Left ventricle myocardium superior (tissue), 1 donor: ENCODE measurements around the gene FAM53A. TPM values are rescaled to one million over a fixed set of nuclear protein-coding genes. Genes with fewer than 3 reads are reported as not detected.
"Not testable (repeated sequence)": the region's sequence is repeated elsewhere in the genome, so short reads cannot be mapped to it uniquely, and the experiment has no call there.

Experiments used
- ATAC-seq: fragments of 200-7000 bp; cut with Tn5 transposase; one replicate; pipeline ENCODE4 v1.9.1; 2020; ENCODE audit warnings: mild to moderate bottlenecking, moderate library complexity
- DNase-seq: peaks from one replicate; pipeline ENCODE4 v3.0.0-alpha.2; 2020
- intact Hi-C: fragments of 100-400 bp; cut with micrococcal nuclease; formaldehyde crosslinking; loops from one replicate; pipeline ENCODE4 v1.11.0; 2022
- total RNA-seq: library from RNA; stranded (reverse); fragmentation: NEBNext Ultra II Directional; extraction: Animal tissue kit (Norgen Biotek cat#: 25700); gene quantifications from one replicate; pipeline ENCODE4 v1.2.1, GENCODE V29; 2021
- donor health status: DM: no; HTN: yes; CAD: no; lungs with severe emphysema.

FAM53A gene
- total RNA-seq, 1 donor from 2014 or later = 1.3 TPM

DNA sequence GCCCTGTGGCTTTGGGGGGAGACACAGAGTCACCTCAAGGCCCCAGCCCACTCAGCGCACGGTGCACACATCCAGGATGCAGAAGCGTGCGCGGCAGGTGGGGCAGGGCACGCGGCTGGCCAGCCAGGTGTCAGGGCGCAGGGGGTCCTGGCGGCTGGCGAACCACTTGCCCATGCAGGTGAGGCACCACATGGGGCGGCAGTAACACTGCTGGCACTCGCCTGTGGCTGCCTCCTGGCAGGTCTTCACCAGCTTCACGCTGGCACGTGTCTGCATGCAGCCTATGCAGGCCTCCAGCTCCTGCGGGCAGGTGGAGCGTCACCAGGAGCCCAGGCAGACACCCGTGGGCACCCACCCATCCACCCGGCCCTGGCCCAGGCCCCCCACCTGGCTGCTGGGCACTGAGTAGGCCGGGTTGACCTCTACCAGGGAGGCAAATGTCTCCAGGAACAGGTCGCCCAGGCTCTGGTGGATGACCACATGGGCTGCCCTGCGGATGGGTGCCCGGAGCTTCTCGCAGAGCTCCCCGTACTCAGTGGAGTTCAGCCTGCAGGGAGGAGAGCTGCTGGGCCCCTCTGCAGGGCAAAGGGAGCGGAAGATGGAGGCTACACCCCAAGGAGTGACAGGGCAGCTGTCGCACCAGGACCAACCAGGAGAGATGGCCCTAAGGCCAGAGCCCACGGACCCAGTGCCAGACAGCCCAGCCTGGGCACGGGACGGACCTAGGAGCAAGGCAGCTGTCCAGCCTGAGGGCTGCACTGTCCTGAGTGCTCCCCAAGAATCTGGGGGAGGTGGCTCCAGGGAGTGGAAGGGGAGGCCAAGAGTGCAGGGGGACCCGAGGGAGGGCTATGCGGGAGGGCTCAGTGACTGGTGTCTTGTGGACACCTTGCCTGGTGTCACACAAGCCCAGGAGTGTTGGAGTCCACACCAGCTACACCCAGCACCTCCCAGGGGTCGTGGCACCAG, 33.3 kb upstream of the FAM53A start:
- no peak for ATAC-seq
- DNase-seq = no peak
- intact Hi-C loops = no loop called here

DNA sequence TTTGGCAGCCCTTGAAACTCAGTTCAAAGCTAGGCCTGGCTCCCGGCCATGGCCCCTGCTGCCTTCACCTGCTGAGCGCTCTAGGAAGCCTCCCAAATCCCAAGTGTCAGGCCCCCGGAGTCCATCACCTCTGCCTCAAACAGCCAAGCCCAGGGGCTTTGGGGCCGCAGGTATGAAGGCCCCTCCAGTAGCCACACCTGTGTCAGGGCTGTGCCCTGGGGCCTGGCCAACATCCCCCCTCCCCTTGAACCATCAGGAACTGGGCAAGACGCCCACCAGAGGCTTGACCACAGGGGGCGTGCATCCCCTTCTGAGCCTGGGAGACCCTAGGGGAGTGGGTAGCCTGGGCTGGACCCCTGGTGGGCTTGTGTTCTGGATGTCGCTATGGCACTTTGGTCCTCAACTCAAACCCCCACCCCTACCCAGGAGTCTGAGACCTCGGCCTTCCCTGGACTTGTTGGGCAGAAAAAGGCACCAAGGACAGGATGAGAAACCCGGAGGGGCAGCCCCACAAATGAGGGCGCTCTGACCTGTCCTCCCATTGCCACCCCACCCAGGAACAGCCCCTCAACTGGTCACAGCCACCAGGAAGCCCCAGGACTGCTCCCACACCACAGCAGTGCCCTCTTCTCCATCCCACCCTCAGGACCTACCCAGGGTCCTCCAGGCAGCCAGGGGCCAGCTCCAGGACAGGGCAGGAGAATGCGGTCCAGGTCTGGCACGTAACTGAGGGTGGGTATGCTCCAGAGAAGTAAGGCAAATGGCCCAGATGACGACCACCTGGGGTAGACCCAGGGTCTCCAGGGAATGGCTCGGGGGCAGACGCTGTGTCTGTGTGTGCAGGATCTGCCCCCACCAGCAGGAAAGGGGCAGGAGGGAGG, 32.2 kb upstream of the FAM53A start:
- ATAC-seq (no peak), DNase-seq (no peak)
- intact Hi-C loops = no loop called here

DNA sequence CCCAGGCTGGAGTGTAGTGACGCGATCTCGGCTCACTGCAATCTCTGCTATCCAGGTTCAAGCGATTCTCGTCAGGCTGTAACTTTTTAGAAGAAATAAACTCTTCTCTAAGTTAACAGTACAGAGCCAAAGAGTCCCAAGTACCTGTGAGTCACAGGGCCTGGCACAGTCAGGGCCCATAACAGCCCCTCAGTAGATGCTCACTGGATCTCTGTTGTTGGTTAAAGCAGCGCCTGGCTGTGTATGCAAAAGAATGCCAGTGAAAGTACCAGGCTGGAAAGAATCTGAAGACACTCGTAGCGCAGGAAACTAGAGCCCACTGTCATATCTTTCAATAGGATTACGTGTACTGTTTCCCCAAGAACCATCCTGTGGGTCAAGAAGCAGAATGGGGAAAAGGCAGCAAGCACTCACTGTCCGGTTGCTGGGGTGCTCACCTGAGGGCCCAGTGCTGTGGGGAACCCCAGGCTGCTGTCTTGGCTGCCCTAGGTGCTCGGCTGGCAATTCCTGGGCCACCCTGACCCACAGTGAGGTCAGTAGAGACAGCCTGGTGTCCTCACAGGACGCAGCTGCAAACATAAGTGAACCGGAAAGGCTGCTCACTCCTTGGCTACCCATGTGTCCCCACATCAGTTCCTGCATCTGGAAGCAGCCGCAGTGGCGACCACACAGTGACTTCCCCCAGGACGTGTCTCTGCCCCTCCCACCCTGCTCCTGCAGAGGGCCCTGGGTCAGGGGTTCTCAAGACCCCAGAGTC, 31.1 kb upstream of the FAM53A start:
- no peak for DNase-seq
- no peak for ATAC-seq
- intact Hi-C loops = no loop called here

DNA sequence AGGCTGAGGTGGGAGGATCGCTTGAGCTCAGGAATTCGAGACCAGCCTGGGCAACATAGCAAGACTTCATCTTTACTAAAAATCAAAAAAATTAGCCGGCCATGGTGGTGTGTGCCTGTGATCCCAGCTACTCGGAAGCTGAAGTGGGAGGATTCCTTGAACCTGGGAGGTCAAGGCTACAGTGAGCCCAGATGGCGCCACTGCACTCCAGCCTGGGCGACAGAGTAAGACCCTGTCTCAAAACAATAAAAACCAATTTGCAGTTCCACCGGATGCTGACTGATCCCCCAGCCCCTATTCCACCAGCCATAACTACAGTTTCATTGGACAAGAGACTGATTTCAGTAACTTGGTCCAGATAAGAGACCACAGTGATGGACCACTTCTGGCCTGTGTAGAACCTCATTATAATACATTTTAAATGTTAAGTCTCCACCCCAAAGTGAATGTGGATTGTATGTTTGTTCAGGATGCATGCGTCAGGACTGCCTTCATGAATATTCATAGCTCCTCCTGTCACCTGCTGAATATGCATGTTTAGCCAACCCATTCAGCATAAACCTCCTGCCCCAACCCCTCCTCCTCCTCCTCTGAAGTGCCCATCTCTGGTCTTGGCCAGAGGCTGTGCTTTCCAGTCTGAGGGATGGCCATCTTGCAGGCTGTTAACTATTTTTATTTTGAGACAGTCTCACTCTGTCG, 30.3 kb upstream of the FAM53A start:
- DNase-seq (no peak), ATAC-seq (no peak)
- intact Hi-C loops = no loop called here

DNA sequence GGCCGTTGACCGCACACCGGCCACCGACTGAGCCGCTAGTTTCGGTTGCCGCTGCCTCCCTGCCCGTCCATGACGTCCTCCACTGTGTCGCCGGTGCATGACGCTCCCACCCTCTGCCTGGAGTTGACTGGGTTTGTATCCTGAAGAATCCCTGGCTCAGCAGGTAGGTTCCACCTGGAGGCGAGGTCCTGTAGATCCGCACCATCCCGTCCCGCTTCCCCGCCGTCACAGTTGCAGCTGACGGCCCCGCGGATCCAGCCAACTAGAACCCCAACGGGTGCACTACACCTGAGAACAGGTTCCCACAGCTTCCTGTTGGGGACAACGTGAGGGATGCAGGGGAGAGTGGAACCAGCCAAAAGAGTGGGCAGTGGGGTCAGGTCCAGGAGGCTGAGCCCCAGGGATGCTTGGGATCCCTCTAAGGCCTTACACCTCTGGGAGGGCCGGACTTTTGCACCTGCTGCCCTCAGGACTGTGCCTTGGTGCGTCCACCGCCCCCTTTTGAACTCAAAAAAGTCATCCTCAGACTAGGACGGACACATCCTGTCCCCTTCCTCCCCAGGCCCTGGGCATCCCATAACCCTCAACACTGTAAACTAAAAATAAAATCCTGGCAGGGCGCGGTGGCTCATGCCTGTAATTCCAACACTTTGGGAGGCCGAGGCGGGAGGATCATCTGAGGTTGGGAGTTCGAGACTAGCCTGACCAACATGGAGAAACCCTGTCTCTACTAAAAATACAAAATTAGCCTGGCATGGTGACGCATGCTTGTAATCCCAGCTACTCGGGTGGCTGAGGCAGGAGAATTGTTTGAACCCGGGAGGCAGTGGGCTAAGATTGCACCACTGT, 29.1 kb upstream of the FAM53A start:
- intact Hi-C loops = no loop called here
- DNase-seq (no peak), ATAC-seq (peak; percentile 0)

DNA sequence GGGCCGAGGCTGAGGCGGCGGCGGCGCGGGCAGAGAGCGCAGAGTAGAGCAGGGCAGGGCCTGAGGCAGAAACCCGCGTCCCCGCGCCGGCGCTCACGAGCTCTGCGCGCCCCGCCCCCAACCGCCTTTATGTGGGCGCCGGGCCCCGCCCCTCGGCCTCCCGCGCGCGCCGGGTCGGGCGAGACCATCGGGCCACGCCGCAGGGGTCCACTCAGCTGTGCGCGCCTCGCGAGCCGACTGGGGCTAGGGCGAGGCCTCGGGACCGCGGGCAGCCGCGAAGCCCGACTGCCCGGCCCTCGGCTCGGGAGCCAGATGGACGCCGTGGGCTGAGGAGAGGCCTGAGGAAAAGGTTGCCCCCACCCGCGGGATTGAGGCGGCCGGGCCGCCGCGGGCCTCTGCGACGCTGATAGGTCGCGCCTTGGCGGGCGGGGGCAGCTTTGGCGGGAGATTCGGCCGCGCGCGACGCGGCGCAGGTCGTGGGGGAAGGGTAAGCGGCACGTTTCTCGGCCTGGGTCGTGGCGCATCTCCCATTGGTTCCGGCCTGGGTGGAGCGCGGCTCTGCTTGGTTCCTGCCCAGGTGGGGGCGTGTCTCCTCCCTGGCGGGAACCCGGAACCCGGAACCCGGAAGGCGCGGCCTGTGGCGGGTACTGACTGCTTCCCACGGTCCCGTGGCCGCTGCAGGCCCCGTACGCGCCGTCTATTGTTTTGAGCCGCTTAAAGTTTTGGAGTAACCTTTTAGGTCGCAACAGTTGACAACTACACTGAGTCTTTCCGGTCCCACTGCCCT, 28.3 kb upstream of the FAM53A start, which contains the start of gene SLBP:
Gene SLBP (minus strand): TSS at position 104 of the 787 bp plus-strand sequence. CDS start 131 bp downstream, outside the sequence.
- peak; percentile 92 for ATAC-seq
- intact Hi-C loops = no loop called here

DNA sequence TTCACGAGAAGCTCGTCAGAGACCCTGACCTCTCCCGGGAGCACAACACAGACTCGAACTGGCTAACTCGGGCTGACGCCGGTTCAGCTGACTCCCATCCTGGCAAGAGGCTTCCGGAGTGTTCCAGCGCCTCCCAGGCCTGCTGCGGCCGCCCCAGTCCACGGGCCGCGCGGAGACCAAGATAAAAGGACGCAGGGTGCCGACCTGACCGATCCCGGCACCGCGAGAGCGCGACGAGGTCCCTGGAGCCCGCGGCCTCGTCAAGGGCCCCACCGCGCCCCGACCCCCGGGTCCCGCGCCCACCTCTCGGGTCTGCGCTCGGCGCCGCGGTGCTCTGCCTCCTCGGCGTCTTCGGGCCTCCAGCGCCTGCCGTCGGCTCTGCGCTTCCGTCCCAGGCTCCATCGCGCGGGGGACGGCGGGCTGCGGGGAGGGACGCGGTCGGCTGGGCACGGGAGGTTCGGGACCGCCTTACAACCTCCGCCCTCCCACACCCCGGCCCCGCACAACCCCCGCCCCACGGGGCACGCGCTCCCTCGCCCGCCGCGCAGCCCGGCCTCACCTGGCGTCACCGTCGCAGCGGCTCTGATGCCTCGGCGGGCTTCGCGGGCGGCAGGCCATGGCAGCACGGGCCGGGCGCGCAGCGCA, 27.6 kb upstream of the FAM53A start:
- peak; percentile 44 for ATAC-seq
- intact Hi-C loops = no loop called here
- peak; percentile 64 for DNase-seq

More for the DNA sequence above, 28.3 kb upstream of the FAM53A start, which contains the start of gene SLBP:
- DNase-seq = peak; percentile 97

DNA sequence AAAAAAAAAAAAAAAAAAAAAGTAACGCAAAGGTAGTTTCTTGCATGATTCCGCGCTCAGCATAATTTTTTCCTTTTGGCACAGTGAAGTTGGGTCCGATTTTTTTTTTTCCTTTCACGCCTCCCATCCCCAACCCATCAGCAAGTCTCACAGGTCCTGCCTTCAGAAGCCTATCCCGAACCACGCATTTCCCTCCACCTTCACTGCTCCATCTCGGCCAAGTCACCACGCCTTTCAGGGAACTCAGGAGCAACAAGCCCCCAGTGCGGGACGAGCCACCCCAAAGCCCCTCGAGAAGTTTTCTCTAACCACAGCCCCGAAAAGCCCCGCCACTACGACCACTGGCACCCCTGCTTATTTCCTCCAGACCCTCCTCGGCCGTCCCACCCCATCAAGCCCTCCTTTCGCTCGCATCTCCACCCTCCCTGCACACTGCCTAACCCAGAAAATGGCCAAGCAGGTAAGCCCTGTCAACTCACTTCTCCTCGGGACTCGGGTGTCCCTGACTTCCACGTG, 27.0 kb upstream of the FAM53A start:
- no peak for DNase-seq
- ATAC-seq = no peak
- intact Hi-C loops = no loop called here

DNA sequence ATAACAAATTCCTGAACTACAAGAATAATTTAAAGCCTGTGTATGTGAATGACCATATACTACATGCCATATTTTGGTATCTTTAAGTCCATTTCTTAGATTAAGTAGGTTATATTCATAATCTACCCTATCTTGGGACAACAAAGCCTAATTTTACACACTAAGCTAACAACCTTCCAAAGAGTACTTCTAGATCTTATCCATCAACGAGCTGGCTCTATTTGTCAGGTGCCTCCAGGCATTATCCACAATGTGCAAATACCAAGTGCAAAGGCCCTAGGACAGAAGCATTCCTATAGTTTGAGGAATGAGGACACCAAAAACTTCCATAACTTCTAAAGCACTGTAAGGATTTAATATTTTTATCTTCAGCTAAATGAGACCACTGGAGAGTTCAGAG, 24.5 kb upstream of the FAM53A start:
- intact Hi-C loops = no loop called here
- no peak for DNase-seq
- no peak for ATAC-seq

DNA sequence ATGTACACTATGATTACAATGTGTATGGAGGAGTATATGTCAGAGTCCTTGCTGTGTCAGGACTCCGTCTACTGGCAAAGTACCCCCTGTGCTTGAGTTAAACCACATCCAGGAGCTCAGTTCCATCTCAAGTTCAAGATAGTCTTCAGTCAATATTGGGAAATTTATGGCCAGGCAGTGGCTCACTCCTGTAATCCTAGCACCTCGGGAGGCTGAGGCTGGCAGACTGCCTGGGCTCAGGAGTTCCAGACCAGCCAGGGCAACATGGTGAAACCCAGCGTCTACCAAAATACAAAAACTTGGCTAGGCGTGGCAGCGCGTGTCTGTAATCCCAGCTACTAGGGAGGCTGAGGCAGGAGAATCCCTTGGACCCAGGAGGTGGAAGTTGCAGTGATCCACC, 22.2 kb upstream of the FAM53A start:
- ATAC-seq (no peak), DNase-seq (no peak)
- intact Hi-C loops = no loop called here

DNA sequence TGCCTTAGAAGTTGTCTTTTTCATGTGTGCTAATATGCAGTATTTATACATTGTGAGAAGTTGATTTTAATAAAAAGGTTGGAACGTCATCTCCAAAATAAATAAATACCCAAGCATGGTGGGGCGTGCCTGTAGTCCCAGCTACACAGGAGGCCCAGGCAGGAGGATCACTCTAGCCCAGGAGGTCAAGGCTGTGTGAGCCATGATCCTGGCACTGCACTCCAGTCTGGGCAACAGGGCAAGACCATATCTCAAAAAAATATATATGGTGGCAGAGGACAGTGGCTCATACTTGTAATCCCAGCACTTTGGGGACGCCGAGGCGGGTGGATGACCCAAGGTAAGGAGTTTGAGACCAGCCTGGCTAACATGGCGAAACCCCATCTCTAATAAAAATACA, 21.6 kb upstream of the FAM53A start:
- intact Hi-C loops = no loop called here
- ATAC-seq = no peak
- DNase-seq = no peak

DNA sequence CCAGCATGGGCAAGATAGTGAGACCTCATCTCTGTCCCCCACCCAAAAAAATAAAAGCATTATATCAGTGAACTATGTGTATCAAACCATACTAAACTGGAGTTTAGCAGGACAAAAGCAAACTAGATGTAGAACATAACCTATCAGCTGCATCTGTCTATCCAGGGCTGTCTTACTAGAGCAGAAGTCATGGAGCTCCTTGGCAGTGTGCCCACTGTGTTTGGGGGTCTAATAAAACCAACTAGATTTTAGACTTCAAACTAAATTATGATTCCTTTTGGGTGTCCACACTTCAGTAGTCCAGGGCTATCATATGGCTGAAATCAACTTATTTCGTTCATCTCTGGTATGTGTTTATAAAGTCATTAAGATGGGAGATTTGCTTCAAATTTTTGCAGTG, 19.8 kb upstream of the FAM53A start:
- intact Hi-C loops = no loop called here
- ATAC-seq = no peak

DNA sequence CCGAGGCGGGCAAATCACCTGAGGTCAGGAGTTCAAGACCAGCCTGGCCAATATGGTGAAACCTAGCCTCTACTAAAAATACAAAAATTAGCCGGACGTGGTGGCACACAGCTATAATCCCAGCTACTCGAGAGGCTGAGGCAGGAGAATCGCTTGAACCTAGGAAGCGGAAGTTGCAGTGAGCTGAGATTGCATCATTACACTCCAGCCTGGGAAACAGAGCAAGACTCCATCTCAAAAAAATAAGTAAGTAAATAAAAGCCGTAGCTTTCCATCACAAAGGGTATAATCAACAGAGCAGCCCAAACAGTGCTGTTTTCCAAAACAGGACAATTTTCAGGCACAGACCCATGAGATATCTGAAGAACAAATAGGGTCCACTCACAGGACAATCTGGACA, 17.6 kb upstream of the FAM53A start:
- intact Hi-C loops, DNase-seq, ATAC-seq: not testable (repeated sequence)

More for the DNA sequence above, 19.8 kb upstream of the FAM53A start:
- DNase-seq = no peak

DNA sequence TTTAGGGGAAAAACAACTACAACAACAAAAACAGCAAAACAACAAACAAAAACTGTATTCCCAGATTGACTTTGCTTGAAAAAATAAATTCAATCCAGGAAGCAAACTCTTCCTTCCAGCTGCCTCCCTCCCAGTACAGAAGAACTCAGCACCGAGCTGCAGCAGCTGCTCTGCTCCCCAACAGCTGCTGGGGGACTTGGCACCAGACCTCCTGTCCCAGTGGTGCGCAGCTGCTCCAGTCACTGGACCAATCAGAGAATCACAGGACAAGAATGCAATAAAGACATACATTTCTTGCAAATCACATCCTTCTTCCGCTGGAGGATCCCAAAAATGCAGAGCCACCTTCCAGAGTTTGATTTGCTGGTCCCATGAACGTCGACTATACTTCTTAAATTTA, 11.8 kb upstream of the FAM53A start:
- intact Hi-C loops = no loop called here
- ATAC-seq (peak; percentile 55), DNase-seq (no peak)

DNA sequence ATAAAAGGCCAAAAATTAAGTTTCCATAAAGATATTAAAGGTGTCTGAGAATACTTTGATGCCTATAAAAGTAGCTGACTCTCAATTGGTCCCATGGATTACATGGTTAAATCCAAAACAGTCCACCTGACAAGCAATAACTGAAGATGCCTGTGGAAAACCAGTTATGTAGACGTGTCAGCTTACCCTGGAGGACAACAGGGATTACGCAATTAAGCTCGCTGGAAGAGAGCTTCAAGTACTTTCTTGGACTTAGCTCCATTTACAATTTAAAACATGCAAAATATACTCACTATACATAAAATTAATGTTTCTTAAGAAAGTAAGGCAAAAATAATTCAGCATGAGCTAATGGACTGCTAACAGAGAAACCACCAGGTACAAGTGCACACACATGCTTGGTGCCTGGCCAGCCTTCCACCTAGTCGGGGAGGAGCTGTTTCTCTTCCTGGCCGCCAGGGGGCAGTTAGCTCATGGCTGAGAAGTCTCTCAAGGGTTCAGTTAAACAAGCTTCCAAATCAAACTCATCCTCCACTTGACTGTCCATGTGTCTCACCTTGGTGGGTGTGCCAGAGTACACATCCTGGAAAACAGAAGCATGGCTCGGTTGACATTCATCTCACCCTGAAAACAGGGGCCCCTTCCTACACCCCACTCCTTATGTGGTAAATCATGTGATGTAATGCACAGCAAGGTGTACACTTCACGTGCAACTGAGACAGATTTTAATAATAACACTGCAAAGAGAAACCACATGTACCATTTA, 9.2 kb upstream of the FAM53A start:
- intact Hi-C loops = no loop called here
- ATAC-seq (peak; percentile 82), DNase-seq (peak; percentile 67)
